Progenitor cell of endocrine pancreas (in vitro differentiated cells): ENCODE results near the gene GDF10. TPM values are rescaled to one million over a fixed set of nuclear protein-coding genes. Genes with fewer than 3 reads are reported as not detected.

Experiments
- DNase-seq: peaks from one replicate; pipeline ENCODE4 v3.0.0; 2021; ENCODE audit warnings: low spot score; ENCODE audit not compliant: unreplicated experiment
- H3K27ac Mint-ChIP-seq: 2 replicates; pipeline ENCODE4 v1.8.0; 2021; ENCODE audit warnings: mild to moderate bottlenecking, moderate library complexity, mixed read lengths
- H3K27me3 Mint-ChIP-seq: 2 replicates; pipeline ENCODE4 v1.8.0; 2021; ENCODE audit warnings: mixed read lengths
- H3K36me3 Mint-ChIP-seq: 2 replicates; pipeline ENCODE4 v1.8.0; 2022; ENCODE audit warnings: mixed read lengths; ENCODE audit not compliant: insufficient read depth
- H3K4me1 Mint-ChIP-seq: 2 replicates; pipeline ENCODE4 v1.8.0; 2021; ENCODE audit warnings: low read depth, mixed read lengths
- H3K4me3 Mint-ChIP-seq: 2 replicates; pipeline ENCODE4 v1.8.0; 2021; ENCODE audit warnings: low read depth, mild to moderate bottlenecking, moderate library complexity, mixed read lengths
- H3K9me3 Mint-ChIP-seq: 2 replicates; pipeline ENCODE4 v1.8.0; 2021; ENCODE audit warnings: low read depth, mixed read lengths
- total RNA-seq: library from RNA; stranded (reverse); gene quantifications from 2 replicates; pipeline ENCODE4 v1.2.1, GENCODE V29; 2021
- TF ChIP-seq, protein P1 (sequence below): fragments of 200-600 bp; sonication (generic); IDR thresholded peaks from one replicate; pipeline ENCODE4 v1.5.0; 2021; ENCODE audit warnings: antibody characterized with exemption, mild to moderate bottlenecking; ENCODE audit not compliant: unreplicated experiment

The GDF10 gene
- total RNA-seq, 1 donor from 2014 or later, result not detected

DNA sequence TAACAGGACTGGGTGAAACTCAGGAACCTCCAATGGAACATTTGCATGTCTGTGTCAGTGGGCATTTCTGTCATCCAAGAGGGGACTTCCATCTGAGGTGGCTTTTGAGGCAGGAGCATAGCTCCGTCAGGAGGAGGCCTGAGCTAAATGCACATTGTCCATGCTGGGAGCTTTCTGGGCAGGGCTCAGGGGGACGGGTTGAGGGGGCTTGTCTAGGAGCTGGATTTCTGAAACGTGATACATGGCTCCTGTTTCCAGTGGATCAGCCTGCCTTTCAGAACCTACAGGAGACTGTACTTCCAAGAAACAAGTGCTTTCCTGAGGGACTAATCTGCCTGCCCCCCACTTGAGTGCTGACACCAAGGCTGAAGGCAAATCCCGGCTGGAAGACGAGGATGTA lies 40.5 kb upstream of the GDF10 start:
- TF ChIP-seq, protein P1, sequence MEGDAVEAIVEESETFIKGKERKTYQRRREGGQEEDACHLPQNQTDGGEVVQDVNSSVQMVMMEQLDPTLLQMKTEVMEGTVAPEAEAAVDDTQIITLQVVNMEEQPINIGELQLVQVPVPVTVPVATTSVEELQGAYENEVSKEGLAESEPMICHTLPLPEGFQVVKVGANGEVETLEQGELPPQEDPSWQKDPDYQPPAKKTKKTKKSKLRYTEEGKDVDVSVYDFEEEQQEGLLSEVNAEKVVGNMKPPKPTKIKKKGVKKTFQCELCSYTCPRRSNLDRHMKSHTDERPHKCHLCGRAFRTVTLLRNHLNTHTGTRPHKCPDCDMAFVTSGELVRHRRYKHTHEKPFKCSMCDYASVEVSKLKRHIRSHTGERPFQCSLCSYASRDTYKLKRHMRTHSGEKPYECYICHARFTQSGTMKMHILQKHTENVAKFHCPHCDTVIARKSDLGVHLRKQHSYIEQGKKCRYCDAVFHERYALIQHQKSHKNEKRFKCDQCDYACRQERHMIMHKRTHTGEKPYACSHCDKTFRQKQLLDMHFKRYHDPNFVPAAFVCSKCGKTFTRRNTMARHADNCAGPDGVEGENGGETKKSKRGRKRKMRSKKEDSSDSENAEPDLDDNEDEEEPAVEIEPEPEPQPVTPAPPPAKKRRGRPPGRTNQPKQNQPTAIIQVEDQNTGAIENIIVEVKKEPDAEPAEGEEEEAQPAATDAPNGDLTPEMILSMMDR, result no peak
- Mint-ChIP-seq H3K4me1 (peaks cover 4% of the 10 kb centered on the region), H3K9me3 (no peaks in the 10 kb centered on the region), H3K4me3 (no peak overlapping the region), H3K27me3 (peaks cover 11% of the 10 kb centered on the region), H3K27ac (no peak overlapping the region), H3K36me3 (no peaks in the 10 kb centered on the region)
- no peak for DNase-seq

DNA sequence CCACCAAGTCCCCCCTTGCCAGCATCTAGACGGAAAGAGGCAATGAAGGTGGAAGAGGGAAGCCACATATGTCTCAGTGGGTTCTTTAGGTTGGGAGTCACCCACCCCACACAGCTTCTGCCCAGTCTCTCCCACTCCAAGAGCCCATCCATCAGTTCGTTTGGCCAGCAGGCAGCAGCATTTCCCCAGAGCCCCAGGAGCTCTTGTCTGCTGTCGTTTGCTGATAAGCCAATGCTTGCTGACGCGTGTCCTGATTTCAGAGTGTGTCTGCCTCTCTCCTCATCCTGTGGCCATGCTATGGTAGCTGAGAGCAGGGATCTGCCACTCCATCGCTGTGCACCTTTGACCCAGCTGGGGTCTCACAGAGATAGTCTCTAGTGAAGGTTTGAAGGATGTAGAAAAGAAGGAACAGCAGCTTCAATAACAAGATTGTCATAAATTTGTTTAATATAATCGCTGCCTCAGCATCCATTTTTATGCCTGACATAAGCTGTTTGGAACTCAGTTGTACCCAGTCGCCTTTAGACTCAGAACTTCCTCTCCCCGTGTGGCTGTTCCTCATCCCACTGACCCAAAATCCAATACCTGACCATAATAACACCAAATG lies 39.4 kb upstream of the GDF10 start:
- no peak overlapping the region for H3K27ac Mint-ChIP-seq
- no peak overlapping the region for H3K4me3 Mint-ChIP-seq
- peaks cover 11% of the 10 kb centered on the region for H3K27me3 Mint-ChIP-seq
- no peaks in the 10 kb centered on the region for H3K9me3 Mint-ChIP-seq
- H3K36me3 Mint-ChIP-seq, result no peaks in the 10 kb centered on the region
- DNase-seq, result no peak
- H3K4me1 Mint-ChIP-seq, result no peaks in the 10 kb centered on the region
- TF ChIP-seq, protein P1, result no peak

DNA sequence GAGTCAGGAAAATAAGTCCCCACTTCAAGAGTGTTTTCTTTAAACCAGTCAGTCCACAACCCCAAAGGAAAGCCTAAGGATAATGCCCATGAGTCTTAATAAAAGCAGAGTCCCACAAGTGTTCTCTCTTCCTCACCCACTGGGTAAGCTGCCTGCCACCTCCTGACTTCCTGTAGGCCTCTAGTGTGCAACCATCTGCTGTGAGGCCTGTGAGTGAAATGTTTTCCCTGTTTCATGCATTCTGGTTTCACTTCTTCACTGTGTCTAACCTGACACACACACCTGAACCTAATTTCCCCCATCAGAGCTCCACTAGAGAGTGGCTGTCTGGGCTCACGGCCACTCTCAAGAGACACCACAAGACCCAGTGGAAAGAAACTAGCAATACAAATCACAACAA lies 38.9 kb upstream of the GDF10 start:
- Mint-ChIP-seq H3K4me3 (no peak overlapping the region), H3K27ac (no peak overlapping the region), H3K27me3 (peaks cover 11% of the 10 kb centered on the region), H3K4me1 (no peaks in the 10 kb centered on the region), H3K9me3 (no peaks in the 10 kb centered on the region), H3K36me3 (no peaks in the 10 kb centered on the region)
- DNase-seq, result no peak
- TF ChIP-seq, protein P1, result no peak

DNA sequence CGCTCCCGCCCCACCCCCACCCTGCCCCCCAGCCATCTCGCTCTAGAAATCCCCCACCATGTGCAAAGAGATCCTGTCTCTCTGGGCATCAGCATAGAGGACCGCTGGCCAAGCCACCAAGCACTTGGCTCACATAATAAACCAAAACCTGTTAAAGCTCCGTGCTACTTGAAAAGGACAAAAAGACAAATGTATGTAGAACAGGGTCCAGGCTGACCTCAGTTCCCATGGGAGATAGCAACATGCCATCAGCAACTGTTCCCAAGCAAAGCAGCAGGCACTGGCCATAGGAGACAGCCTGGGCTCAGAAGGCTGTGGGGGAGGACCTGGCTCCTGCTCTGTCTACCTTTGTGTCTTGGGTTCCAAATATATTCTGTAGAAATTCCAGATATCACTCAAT lies 38.4 kb upstream of the GDF10 start:
- no peaks in the 10 kb centered on the region for H3K4me1 Mint-ChIP-seq
- peaks cover 11% of the 10 kb centered on the region for H3K27me3 Mint-ChIP-seq
- H3K27ac Mint-ChIP-seq, result no peak overlapping the region
- H3K9me3 Mint-ChIP-seq, result no peaks in the 10 kb centered on the region
- TF ChIP-seq, protein P1, result no peak
- DNase-seq, result no peak
- no peak overlapping the region for H3K4me3 Mint-ChIP-seq
- no peaks in the 10 kb centered on the region for H3K36me3 Mint-ChIP-seq

DNA sequence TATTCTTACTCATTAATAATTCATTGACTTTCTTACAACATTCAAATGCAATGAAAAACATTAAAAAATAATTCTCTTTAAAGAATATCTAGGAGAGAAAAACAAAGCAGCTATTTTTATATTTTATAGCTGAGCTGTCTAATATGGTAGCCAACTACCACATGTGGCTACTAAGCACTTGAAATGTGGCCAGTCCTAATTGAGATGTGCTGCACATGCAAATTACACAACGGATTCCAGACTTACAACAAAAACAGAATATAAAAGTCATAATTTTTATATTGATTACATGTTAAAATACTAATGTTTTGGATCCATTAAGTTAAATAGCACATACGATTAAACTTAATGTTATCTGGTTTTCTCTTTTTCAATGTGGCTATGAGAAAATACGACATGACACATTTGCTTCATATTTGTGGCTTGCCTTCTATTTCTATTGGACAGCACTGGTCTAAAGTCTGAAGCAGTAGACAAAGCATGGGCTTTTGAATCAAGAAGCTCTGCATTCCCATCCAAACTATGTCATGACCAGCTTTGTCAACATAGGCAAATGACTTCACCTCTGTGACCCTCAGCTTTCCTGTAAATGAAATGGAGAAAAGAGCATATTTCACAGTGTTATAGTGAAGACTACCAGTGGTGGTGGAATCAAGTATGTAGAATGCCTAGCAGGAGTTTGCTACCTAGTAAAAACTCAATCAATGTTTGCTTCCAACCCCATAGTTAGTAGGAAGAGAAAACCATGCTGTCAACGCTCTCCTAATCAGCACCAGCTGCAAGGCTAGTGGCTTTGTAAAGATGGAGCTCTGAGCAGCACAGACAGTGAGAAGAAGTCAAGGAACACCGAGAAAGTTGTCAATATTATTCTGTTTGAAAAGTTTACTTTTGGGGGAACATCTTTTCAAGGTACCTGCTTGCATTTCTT lies 37.1 kb upstream of the GDF10 start:
- H3K27me3 Mint-ChIP-seq, result peaks cover 8% of the 10 kb centered on the region
- DNase-seq, result no peak
- no peak overlapping the region for H3K4me3 Mint-ChIP-seq
- TF ChIP-seq, protein P1, result no peak
- no peaks in the 10 kb centered on the region for H3K36me3 Mint-ChIP-seq
- H3K4me1 Mint-ChIP-seq, result no peaks in the 10 kb centered on the region
- H3K9me3 Mint-ChIP-seq, result no peaks in the 10 kb centered on the region
- no peak overlapping the region for H3K27ac Mint-ChIP-seq
